Inflammatory macrophage (primary cell): ENCODE results near the gene RHBDL1.
"Not testable (repeated sequence)": the region's sequence is repeated elsewhere in the genome, so short reads cannot be mapped to it uniquely, and the experiment has no call there.

Experiments used
- DNase-seq, 2 donors: peaks; one replicate each; pipeline ENCODE4 v3.0.0-alpha.2; 2020 to 2022

The RHBDL1 gene

DNA sequence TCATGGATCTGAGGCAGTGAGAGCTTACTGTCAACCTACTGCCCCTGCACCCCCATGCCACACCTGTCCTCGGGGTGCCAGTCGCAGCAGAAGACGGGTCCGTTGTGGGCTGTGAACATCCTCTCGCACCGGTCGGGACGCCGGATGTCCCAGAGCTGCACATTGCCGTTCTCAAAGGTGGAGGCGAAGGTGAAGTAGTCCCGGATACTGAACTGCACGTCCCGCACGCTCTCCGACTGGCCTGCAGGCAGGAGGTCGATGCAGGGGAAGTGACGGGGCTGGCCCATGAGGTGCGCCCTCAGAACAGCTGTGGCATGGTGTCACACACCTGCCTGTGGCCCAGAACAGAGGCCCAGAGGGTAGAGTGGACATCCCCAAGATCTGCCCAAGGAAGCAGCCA is 12.0 kb downstream of the RHBDL1 start:
- no peak for DNase-seq

- DNase-seq, result no peak
Observed at GRCh38 chr16:689175-689897, 13.9 kb downstream of the RHBDL1 start.

- DNase-seq, result not testable (repeated sequence)
Observed at GRCh38 chr16:691242-691641, 15.8 kb downstream of the RHBDL1 start.

DNA sequence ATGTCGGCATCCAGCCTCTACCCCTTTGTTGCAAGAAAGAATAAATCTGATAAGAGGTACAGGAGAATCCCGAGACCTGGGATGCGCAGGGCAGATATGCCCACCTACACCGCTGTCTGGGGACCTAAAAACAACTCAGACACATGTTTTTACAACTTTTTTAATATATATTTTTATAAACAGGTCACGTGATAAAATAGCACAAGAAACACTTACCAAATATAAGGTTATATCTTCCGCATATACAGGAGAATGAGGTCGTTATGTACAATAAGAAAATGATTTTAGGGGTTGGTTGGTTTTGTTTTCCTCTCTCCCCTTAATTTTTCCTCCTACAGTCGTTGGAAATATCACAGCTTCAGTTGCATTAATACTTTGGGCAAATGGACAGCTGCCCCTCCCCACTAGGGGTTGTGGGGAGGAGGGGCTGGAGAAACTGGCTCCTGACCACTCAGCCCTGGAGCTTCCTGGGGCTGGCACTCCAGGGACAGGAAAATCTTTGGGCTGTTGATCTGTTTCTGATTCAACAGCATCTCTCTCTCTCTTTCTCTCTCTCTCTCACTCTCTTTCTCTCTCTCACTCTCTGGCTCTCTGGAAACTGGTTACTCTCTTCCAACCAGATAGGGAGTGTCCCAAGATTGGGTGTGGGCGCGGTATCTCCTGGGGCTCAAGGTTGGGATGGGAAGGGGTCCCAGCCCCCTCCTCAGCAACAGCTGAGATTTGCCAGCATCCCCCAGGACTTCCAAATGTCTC is 17.1 kb downstream of the RHBDL1 start:
- no peak for DNase-seq

- DNase-seq, result no peak
Observed at GRCh38 chr16:693364-693763, 17.9 kb downstream of the RHBDL1 start.

DNA sequence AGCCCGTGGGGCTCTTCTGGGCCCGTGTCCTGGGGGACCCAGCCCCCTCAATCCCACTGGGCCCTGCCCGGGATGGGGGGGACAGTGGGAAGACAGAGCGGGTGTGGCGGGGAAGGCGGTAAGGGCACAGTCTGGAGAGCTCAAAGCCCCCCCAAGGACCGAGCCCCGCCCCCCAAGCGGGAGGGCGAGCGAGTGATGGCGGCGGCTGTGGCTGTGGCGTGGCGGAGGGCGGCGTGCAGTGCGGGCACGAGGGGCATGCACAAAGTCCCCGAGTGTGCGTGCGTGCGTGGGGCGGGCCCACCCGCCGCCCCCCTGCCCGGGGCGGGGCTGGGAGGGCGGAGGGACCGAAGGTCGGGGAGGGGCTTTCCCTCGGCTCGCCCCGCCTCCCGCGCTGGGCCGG is 18.3 kb downstream of the RHBDL1 start:
- no peak for DNase-seq

- DNase-seq, result no peak
Observed at GRCh38 chr16:694187-694862, 18.9 kb downstream of the RHBDL1 start.

DNA sequence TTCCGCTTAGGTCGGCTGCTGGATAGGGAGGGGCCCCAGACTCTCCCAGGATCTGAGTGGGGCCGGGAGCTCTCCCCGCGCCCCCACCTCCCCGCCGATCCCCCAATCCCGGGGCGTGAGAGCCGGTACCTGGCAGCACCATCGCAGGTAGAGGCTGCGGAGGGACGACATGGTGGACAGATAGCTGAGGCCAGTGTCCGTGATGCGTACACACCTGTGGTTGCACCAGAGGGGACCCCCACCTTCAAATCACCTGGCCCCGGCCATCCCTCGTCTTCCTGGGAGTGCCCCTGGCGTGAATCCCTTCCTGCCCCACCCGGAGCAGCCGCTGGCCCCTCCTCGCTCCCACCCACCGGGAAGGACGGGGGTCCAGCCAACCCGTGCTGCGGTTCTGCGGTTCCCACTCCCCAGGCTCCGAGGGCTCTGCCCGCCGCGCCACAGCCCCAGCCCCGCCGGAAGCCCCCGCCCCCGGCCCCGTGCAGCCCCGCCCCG is 19.4 kb downstream of the RHBDL1 start:
- DNase-seq, result no peak

DNA sequence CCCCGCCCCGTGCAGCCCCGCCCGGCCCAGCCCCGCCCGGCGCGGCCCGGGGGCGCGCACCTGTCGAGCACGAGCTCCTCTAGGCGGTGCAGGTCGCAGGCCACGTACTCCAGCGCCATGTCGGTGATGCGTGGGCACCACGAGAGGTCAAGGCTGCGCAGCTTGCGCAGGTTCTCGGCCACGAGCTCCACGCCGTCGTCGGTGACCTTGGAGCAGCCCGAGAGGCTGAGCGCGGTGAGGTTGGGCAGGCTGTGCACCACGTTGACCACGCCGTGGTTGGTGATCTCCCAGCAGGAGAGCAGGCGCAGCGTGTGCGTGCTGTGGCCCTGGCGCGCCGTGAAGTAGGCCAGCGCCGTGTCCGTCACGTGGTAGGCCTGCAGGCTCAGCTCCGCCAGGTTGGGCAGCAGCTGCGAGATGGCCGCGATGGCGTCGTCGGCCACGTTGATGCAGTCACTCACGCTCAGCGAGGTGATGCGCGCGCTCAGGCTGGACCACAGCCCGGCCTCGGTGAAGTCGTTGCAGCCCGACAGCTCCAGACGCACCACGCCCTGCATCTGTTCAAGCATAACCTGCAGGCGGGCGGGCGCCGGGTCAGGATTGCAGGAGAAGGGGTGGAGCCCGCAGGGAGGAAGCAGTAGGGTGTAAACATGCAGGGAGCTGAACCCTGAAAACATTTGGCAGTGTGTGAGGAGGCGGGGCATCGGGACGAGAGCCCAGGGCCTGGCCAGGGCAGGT is 20.1 kb downstream of the RHBDL1 start:
- peak in 1 of 2 donors; percentile 21 for DNase-seq

DNA sequence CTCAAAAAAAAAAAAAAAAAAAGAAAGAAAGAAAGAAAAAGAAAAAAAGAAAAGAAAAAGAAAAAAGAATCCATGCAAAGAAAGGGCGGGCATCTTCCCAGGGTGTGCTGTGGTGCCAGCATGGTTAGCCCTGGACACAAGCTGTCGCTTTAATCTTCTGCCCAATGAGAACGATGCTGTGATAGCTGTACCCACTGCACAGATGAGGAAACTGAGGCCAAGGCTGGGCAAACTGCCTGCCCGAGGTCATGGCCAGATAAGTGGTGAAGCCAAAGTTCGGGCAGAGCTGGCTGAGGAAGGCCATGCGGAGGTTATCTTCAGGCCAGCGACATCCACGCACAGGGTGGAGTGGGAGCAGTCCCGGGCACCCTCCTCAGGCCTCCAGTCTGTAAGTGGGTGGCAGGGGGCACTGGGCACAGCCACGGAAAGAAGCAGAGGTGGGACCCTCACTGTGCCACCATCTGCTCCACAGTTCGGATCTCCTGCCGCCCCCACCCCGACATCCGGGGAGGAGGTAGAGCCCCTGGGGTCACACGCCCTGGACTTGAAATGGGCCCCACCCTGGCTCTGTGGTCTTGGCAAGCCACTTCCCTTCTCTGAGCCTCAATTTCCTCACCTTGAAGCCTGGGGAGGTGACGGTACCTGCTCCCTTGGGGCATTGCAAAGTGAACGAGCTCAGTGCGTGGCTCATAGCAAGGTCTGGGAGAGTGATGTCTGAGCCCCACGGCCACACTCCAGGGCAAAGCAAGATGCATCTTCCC is 23.6 kb downstream of the RHBDL1 start:
- no peak for DNase-seq

DNA sequence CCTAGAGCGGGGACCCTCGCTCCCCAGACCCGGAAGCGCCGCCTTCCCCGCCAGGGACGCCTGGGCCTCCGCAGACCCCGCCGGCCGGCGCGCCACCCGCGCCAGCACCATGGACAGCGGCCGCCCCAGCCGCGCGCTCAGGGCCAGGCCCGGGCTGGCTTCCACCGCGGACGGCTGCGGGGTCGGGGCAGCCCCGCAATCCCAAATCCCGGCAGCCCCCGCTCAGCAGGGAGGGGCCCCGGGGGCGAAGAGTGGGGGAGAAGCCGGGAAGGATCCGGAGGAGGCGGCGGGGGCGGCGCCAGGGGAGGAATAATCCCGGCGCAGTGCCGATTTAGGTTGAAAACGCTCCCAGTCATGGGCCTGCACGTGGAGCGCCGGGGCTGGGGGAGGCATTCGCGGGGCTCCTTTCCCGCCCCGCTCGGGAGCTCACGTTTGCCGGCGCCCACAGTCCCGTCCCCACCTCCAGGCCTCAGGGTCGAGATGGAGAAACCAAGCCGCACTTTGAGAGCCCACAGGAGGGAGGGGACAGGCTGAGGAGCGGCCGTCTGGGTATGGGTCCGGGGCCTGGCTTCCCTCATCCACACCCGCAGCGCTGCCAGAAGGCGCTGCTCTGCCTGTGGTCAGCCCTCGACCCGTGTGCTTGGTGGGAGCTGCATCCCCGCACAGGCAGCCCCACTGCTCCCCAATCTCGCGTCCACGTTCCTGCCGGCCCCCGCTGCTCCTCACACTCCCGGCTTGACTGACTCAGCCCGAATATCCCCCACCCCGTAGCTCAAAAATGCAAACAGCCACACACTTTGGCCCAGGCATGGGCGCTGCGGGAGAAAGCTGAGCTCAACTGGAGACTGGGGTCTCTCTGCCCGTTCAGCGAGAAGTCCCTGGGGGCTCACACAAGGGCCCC is 25.5 kb downstream of the RHBDL1 start:
- DNase-seq, result no peak

DNA sequence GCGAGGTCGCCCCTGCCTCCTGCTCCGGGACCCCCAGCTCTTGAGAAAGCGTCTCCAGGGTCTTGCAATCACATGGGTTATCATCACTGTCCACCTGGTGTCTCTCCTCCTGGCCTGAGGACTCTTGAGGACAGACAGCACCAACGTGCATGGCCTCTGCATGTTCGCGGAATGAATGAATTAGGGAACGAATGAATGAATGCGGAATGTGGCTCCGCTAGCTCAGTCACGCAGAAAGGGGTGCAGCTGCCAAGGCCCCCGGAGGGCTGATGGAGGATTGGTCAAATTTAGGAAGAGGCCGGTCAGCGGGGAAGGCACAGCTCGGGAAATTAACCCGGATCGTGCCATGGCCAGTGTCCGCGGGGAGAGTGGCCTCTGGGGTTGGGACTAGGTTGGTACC is 26.9 kb downstream of the RHBDL1 start:
- DNase-seq, result no peak

DNA sequence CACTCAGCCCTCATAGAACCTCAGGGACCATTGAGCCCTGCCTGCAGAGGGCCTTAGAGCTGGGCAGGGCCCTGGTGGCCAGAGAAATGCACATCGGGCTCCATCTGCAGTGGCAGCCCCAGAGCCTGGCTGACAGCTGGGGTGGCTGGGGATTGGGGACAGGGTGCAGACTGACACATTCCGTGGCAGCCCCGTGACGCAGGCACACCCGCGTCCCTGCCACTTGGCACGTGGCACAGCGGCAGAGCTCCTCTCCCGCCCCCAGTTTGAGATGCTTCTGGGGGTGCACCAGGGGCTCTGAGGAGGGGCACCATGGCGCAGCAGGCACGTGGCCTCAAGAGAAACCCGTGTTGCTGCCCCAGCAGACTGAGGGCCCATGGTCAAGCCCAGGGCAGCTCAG is 27.9 kb downstream of the RHBDL1 start:
- DNase-seq, result no peak

GRCh38 chr16:704047-704446 is 28.6 kb downstream of the RHBDL1 start:
- no peak for DNase-seq

GRCh38 chr16:704552-705380 is 29.3 kb downstream of the RHBDL1 start:
- no peak for DNase-seq

DNA sequence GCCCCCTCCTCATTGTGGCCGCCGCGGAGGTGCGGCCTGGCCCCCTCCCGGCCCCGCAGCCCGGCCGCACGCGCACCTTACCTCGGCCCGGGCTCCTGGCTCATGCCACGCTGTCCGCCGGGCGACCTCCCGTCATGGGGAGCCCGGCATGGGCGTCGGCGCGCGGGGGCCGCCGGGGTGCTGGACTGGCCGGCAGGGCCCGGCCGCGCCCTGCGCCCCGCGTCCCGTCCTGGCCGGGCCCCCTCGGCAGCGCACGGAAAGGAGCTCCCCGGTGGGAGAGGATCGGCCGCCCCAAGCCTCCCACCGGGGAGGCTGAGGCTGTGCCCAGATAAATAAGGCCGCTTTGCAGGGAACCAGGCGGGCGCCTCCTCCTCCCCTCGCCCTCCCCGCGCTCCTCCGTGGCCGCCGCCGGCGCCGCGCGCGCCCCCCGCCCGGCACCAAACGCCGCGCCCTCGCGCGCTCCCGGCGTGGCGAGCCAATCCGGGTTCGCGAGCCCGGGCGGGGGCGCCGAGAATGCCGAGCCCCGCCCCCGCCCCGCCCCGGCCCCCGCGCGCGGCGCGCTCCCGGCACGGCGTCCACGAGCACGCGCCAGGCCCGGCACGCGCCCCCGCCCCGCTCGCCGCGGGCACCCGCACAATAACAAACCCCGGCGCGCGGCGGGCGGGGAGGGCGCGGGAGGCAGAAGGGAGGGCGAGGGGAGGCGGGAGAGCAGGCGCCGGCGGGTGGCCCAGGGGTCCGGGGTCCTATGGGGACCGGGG is 30.1 kb downstream of the RHBDL1 start, which contains the start of gene FBXL16:
Gene FBXL16 (minus strand): TSS at position 371 of the 758 bp plus-strand sequence. CDS start 8,396 bp downstream, outside the sequence.
- no peak for DNase-seq

- DNase-seq, result no peak
Observed at GRCh38 chr16:706189-707061, 31.0 kb downstream of the RHBDL1 start.

- no peak for DNase-seq
Observed at GRCh38 chr16:707062-707538, 31.6 kb downstream of the RHBDL1 start.
